HG03571 (cell line): Measurements from ENCODE around the gene NUMA1.

Experiments
- ATAC-seq: cut with Tn5 transposase; IDR thresholded peaks from one replicate; pipeline ENCODE4 v1.9.1; 2021; ENCODE audit not compliant: unreplicated experiment

Gene NUMA1

DNA sequence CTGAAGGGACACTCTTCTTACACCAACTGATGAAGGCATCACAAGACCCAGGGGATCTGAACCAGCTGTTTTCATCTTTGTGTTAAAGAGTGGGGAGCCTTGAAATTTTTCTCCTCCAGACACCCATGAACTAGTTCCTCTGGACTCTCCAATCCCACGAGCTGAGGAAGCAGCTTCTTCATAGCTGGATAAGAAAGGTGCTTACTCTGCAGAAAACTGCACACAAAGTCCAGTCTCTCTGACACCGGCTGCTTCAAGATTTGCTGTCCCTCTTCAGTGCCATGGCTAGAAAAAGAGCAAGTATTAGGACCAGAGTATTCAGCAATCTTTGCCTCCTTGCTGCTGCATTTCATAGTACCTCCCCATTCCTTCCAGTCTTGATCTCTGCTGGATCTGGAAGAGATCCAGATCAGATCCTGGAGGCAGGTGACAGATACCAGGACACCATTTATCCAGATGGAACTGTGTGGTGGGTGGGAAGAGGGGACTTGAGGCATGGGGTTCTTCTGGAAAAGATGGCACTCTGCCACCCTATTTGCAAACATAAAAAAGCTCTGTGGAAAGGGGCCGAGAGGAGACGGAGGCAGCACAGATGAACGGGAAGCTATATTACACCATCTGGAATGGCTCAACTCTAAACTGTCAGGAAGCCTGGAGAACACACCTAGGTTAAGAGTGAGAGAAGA, 56.1 kb downstream of the NUMA1 start:
- ATAC-seq = no peak

DNA sequence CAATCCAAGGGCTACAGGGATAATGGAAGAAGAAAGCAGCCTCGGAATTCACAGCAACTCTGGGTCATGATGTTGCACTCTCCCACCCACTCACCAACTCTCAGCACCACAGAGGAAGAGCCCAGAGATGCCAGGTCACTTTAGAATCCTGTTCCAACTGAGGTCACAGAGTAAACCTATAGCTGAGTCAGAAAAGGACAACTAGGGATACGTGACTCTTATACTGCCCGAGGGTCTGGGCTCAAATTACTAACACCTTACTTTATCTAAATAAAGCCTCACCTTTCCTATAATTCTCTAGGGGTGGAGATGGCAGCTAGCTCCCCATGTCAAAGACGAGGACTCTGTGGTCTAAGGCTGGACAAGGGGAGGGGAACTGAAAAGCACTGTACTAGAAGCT, 57.0 kb downstream of the NUMA1 start:
- ATAC-seq = no peak

DNA sequence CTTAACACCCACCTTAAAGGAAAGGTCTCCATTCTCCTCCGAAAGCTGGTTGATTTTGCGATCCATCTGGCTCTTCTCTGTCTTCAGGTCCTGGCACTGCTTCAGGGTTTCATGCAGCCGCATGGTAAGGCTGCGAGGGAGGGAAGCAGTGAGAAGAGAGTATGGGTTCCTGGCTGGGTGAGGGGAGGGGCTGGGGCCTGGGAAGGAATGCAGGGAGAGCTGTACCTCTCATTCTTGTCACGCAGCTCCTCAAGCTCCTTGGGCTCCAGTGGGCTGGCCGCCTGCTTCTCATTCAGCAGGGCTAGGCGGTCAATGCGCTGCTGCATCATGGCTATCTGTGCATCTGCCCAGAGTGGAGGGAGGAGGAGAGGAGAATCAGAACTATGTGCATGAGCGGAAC, 62.2 kb downstream of the NUMA1 start:
- ATAC-seq = no peak

DNA sequence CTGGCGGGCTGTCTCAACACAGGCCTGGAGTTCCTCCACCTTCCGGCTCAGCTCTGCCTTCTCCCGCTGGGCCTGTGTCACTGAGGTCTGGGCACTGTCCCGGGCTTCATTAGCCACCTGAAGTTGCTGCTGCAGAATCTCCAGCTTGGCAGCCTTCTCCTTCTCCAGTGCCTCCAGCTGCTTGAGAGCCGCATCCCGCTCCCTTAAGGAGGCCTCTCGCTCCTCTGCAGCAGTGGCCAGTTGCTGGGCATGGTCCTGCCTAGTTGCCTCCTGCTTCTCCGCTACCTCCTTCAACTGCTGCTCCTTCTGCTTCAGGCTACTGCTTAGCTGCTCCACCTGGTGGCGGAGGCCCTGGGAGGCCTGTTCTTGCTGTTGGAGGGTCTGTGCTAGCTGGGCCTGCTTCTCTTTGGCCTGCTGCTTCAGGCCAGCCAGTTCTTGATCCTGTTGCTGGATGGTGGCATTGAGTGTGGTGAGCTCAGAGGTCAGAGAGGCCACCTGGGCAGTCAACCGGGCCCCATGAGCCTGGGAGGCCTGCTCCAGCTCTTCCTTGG, 64.8 kb downstream of the NUMA1 start:
- ATAC-seq = no peak

DNA sequence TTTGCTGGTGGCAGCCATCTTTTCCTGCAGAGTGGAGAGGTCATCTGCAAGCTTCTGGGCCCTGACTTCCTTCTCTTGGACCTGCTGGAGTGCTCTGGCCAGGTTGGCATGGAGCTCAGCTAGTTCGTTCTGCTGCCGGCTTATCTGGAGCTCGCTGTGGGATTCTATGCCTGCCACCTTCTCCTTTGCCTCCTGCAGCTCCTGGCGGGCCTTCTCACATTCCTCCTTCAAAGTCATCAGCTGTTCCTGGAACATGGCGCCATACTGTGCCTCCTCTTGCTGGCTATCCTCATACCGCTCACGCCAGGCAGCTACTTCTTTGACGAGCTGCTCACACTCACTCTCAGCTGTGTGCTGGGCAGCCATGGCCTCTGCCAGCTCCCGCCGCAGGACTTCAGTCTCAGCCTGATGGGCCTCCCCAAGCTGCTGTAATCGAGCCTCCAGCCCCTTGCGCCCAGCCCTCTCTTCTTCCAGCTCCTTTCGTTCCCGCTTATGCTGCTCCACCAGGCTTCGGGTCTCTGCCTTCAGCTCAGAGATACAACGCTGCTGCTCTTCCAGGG, 65.5 kb downstream of the NUMA1 start:
- no peak for ATAC-seq

DNA sequence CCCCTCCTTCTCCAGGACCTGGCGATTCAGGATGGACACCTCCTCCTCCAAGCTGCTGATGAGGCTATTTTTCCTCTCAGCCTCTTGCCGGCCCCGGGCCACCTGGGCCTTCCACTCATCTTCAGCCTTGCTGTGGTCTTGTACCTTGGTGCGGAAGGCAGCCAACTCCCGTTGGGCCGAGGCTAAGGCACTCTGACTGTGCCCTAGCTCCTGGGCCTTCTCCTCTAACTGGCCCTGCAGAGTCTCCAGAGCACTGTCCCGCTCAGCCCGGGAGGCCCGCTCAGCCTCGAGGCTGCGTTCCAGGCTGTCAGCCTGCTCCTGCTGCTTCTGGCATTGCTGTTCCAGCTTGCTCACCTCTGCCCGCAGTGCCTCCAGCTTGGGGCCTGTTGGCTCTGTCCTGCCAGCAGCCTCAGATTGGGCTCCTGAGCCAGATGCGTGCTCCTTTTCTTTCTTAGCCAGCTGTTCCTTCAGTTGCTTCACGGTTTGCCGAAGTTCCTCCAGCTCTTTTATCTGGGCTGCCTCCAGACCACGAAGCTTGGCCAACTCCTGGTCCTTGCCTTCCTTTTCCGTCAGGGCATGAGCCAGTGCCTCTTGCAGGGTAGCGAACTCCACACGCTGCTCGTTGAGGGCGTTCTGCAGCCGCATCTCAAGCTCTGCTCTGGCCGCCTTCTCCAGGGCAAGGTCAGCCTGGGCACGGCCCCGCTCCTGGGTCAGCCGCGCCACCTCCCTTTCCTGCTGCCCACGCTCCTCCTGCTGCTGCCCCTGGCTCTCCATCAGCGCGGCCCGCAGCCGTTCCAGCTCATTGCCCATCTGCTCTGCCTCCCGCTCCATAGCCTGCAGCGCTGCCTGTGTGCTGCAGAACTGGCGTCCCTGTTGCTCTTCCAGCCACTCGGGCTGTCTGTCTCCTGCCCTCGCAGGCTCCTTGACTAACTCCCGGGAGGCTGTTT, 66.3 kb downstream of the NUMA1 start:
- ATAC-seq = no peak

DNA sequence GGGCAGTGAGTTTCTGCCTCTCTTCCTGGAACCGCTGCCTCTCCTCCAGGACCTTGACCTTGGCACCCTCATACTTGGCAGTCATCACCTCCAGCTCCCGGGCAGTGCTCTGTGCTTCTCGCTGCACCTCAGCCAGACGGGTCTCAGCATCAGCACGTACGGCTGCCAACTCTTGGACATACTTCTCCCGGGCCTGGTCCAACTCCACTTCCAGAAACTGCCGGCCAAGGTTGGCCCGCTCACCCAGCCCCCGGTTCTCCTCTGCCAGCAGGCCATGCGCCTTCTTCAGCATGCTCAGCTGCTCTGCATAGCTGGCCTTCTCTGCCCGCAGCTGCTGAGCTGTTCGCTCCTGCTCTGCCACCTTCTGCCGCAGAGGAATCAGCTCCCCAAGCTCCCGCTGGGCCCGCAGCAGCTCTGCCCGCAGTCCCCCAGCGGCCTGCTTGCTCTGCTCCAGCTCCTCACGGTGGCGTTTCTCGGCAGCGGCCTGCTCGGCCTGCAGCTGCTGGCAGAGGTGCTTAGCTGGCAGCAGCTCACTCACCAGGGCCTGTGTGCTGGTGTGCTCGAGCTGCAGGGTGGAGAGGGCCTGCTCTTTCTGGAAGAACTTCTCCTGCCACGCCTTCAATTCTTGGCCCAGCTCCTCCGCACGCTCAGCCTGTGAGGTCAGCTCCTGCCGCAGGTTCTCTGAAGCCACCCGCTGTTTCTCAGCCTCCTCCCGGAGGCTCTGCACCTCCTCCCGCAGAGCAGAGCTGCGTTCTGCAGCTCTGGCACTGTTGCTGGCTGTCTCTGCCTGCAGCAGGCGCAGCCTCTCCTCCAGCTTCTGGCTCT, 67.2 kb downstream of the NUMA1 start:
- ATAC-seq = no peak

DNA sequence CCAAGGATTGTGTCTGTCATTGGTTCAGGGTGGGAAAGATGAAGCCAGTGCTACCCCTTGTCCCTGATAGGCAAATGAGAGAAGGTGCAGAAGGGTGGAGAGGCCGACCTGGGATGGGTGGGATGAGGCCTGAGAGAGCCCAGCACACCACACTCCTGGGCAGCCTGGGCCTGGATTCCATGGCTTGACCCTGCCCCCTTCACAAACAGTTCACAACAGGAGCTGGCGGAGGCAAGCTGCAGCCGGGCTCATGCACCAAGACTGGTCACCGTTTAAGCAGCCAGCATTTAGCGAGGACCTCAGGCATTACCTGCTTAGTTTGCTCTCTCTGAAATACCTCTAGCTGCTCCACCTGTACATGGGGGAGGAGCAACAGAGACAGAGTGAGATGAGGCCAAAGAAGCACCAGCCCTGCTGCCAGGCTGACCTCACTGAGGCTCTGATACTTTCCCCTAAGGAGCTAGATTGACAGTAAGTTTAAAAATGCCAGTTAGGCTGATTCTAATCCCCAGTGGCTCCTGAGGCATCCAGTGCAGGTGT, 68.2 kb downstream of the NUMA1 start:
- no peak for ATAC-seq

DNA sequence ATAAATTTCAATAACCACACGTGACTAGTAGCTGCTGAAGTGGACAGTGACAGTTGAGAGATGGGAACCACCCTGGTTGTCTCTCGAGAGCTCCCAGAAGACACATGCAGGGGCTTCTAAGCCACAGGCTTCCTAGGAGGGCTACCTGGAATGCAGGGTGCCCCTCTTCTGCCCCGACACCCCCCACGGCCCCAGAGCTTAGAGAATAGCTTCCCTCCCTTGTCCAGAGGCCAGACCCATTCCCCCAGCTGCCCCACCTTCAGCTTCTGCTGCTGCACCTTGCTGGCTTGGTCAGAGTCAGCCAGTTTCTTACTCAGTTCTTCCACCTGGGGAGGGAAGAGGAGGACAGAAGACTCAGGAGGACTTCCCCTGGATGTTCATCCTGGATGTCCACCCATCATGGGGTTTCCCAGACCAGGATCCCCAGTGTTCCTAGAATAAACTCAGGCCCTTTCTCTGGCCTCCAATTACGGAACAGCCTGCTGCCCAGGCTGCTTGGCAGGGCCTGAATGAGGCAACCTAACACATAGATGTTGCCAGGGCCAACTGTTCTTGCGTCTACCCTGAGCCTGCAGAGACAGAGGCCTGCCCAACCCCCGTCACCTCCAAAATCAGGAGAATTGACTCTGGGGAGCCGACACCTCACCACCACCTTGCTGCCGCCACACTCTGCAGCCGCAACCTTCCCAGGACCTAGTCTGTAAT, 69.7 kb downstream of the NUMA1 start:
- no peak for ATAC-seq

DNA sequence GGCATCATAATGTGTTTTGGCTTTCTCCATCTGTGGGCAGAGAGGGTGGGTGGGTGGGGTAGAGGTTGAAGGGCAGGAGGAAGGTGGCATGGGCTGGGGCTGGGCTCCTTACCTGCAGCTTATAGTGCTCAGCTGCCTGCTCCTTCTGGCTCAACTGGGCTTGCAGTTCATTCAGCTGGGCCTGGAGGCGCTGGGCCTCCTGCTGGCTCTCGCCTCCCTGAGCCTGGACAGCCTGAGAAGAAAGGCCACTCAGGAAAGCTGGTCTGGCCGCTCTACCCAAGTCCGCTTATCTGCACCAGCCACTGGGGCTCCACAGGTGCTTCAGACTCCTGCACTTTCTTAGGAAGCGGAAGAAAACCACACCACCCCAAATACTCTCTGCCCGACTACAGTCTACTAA, 71.2 kb downstream of the NUMA1 start:
- no peak for ATAC-seq

DNA sequence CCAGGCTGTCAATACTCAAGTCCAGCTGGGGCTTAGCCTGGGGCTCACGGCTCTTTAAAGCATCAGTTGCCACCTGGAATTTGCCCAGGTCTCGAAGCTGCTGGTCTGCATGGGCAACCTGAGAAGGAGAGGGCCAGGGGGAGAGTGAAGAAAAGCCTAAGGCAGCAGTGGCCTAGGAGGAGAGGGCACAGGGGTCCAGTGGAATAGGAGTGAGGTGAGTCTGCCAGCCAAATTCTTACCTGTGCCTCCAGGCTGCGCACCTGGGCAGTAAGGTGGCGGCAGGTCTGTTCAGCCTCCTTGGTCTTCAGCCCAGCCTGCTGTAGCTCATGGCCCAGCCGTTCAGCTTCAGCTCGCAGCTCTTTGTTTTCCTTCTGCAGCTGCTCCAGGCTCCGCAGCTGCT, 71.6 kb downstream of the NUMA1 start:
- no peak for ATAC-seq

DNA sequence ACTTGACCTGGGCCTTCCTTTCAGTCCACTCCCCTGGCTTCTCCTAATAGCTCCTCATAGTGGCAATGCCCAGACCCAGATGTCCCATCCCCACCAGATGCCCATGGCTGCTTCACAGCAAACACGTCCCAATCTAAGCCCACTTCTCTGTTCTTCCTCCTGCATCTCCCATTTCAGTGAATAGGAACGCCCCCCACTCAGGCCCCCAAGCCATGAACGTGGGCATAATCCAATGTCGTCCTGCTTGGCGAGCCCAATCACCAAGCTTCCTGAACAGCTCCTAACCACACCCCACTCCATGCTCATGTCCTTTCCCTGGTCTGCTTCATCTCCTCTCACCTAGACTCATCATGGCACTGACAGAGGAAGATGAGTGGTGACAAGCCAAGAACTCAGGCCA, 72.8 kb downstream of the NUMA1 start:
- ATAC-seq = no peak

DNA sequence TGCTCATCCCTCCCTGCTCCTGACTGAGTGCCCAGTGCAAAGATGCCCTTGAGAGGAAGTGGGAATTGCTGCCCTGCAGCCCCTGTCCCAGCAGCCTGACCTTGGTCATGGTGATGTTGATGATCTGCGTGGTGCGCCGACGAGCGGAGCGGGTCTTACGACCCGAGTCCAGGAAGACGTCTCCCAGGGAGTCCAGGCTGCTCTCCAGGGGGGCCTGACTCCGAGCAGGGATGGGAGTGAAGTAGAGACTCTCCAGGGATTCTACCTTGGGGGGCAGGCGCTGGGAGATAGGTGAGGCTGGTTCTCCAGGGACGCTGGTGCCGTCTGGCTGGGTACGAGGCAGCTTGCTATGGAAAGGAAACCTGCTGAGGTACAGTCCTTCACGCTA, 73.3 kb downstream of the NUMA1 start:
- no peak for ATAC-seq

DNA sequence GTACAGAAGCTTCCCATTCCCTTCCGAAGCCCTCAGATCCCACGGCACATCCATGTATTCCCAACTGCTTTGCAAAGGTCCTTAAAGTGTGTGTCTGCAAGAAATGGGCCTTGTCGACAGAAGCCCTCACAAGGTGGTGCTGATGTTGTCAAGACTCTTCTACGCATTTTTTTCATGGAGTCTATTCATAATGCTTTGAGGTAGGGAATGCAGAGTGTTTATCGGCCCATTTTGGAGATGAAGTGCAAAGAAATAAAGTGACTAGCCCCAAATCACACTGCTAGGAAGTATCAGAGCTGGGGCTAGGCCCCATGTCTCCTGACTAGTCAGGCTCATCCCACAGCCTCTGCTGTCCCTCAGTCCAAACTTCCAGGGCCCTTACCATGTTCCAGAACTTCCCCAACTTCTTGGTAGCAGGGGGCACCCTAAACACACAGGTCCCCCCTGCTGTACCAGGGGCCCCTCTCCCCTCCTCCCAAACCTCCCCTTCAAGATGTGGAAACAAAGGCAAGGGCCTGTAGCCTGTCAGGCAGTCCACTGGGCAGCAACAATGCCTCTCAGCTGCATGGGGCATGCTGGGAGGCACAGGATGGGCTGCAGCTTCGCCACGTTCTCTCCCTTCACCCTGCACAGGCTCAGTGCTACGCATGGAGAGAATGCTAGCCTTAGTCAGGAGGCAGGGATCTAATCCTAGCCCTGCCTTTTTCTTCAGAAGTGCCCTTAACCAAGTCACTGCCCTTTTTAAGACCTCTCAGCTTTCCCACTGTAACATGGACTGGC, 73.8 kb downstream of the NUMA1 start:
- ATAC-seq = no peak

DNA sequence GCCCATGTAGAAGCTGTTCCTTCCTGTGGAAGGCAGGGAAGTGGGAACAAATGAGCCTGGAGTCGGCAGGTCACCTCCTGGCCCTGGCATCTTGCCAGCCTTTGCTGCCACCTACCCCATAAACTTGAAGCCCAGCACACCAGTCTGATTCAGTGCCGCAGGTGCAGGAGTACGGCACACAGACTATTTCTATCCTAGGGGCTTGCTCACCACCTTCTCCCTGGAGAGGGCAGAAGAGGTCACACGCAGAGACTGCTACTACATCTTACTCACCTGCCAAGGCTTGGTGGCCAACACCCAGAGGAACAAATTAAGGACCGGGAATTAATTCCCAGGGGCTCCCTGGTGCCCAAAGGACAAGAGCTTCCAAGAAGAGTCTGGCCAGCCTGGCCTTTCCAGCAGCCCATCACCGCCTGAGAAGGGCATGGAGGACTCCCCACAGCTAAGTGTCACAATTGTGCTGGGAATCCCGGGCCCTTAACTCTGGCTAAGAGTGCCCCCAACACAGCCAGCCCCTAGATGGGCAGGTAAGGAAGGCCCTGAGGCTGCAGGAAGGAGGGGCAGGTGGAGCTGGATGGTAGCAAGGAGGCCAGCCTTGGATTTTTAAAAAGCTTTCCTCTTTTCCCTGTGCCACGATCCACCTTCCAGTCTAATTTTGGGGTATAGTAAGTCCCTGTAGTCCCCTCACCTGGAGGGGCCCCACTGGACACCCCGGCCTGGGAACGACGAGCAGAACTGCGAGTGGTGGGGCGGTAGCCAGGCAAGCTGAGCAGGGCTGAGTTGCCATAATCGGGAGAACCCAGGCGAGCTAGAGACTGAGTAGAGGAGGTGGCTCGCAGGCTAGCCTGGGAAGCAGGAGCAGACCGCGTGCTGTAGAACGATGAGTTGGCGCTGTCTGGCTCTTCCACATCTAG, 74.7 kb downstream of the NUMA1 start:
- no peak for ATAC-seq

DNA sequence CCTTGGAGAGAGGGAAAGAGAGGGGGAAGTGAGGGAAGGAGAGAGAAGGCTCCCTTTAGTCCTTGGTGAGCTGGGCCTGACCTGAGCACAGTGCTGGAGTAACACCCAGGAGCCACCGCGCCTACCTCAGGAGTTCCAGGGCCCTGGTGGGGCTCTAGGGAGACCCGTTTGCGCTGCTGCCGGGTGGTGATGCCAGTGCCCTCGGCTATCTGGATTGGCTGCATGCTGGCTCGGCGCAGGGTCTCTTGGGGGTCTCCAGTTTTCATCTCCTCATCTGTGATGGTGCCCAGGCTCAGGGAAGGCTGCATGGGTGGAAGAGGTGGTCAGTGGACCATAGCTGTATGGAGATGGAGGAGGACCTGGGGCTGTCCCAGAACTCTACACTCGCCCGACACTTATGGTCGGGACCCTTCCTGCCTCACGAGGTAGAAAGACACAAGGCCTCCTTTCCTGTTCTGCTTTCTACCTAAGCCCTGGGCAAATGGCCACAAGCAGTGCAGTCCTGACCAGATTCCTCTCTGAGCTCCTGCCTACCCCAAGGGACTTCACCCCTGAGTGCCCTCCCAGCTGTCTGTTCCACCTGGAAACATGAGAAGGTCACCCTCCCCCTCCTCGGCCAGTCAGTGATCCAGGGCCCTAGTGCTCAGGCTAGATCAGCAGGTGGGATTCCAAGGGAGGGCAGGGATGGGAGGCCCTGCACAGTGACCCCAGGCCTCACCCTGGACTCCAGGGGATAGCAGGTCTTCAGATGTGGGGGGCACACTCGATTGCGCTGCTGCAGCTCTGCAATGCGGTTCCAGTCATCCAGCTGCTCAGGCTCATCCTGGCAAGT, 75.6 kb downstream of the NUMA1 start:
- ATAC-seq = no peak

DNA sequence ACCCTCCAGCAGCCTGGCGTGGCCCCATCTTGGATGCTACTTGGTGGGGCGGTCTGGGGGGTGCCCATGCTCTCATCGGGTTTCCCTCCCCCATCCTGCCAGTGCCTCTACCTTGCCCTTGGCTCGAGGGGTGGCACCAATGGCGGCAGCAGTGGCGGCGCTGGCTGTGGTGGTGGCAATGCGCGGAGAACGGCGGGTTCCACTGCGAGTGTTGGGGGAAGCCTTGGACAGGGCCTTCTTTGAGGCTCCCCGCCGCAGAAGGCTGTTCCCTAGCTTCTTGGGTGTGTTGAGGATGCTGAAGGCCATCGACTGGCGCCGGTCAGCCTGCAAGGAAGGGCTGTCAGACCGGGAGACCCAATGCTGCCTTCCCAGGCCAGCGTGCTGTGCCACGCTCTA, 76.6 kb downstream of the NUMA1 start:
- no peak for ATAC-seq
